ENCODE measurements around the gene MAB21L4. TPM values are rescaled to one million over a fixed set of nuclear protein-coding genes. Genes with fewer than 3 reads are reported as not detected.

The MAB21L4 gene
- total RNA-seq, 1 experiment from 2014 or later = 0.15 TPM

DNA sequence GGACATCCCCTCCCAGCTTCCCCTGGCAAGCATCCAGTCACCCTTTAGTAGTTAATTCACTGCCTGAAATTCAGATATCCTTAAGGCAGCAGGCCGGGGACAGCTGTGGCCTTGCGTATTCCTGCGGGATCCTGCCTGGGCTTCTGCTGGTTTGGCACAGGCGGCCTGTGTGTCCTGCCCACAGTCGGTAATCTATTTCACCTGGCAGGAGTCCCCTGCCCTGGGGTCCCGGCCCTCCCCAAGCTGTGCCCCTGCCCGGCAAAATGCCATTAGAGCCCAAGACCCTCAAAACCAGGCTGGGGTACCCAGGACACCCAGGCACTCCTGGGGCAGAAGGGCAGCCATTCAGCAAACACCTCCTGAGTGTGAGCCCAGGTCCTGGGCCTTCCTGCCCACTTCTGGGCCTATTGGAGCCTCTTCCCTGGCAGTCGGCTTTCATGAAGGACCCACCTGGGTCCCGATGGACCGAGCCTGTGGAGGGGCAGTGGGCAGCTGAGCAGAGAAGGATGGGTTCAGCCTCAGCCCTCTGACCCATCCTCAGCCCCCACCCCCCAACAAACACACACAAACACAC, 21.8 kb upstream of the MAB21L4 start:
- Histone ChIP-seq H3K4me1 (ENCODE audit: insufficient read depth, low read length) (no peaks in the 10 kb centered on the region), H3K56ac (ENCODE audit: insufficient read length, low read depth, low read length) (no peak overlapping the region), H2AFZ (ENCODE audit: low read length) (no peak overlapping the region), H2BK20ac (ENCODE audit: low read depth, low read length, poor library complexity, severe bottlenecking) (no peak overlapping the region), H4K91ac (ENCODE audit: insufficient read length, low read depth, low read length) (no peak overlapping the region), H3K9me3 (ENCODE audit: control insufficient read depth, low read depth, low read length) (no peaks in the 10 kb centered on the region), H2BK120ac (ENCODE audit: low read depth, low read length, poor library complexity, severe bottlenecking) (no peak overlapping the region), H3K18ac (ENCODE audit: insufficient read length, low read depth, low read length) (no peak overlapping the region), H3K14ac (ENCODE audit: insufficient read depth, low read length) (no peak overlapping the region), H4K8ac (replicated peaks; ENCODE audit: insufficient read length, low read depth, low read length) (no peak overlapping the region), H3K9ac (ENCODE audit: extremely low read depth, insufficient read length, low read length) (no peak overlapping the region), H3T11ph (ENCODE audit: low read length) (no peak overlapping the region), H4K5ac (ENCODE audit: insufficient read length, low read depth, low read length) (no peak overlapping the region), H3K79me2 (ENCODE audit: insufficient read depth, low read length) (no peaks in the 10 kb centered on the region), H2AK5ac (ENCODE audit: insufficient read length, low read length) (no peak overlapping the region), H3K4ac (ENCODE audit: low read depth, low read length) (no peak overlapping the region), H4K20me1 (ENCODE audit: control insufficient read depth, insufficient read depth, insufficient read length) (no peaks in the 10 kb centered on the region), H3K23ac (ENCODE audit: insufficient read length, low read depth, low read length) (no peak overlapping the region), H3K27me3 (ENCODE audit: insufficient read depth, low read length) (no peaks in the 10 kb centered on the region), H2BK15ac (ENCODE audit: low read depth, low read length) (no peak overlapping the region), H3K27ac (ENCODE audit: insufficient read length, low read depth, low read length) (no peak overlapping the region), H3K4me2 (ENCODE audit: insufficient read depth, insufficient read length, low read length) (no peak overlapping the region), H3K23me2 (ENCODE audit: insufficient read length, low read depth, low read length, poor library complexity, severe bottlenecking) (no peaks in the 10 kb centered on the region), H2BK5ac (ENCODE audit: insufficient read length, low read length) (no peak overlapping the region), H2BK12ac (ENCODE audit: insufficient read length, low read depth, low read length) (no peak overlapping the region), H3K79me1 (ENCODE audit: insufficient read depth, low read depth, low read length, poor library complexity, severe bottlenecking) (no peaks in the 10 kb centered on the region)
- Mint-ChIP-seq H3K9me3 (no peaks in the 10 kb centered on the region), H3K36me3 (ENCODE audit: insufficient read depth in 1 of 3, low read depth in 3 of 3) (no peaks in the 10 kb centered on the region), H3K4me3 (no peak overlapping the region), H3K27ac (no peak overlapping the region), H3K27me3 (ENCODE audit: low read depth) (peaks cover 12% of the 10 kb centered on the region), H3K4me1 (peaks cover 2 to 6% of the 10 kb centered on the region in 2 experiments; a peak in 2 of 4 replicates)
- TF ChIP-seq, protein P1, sequence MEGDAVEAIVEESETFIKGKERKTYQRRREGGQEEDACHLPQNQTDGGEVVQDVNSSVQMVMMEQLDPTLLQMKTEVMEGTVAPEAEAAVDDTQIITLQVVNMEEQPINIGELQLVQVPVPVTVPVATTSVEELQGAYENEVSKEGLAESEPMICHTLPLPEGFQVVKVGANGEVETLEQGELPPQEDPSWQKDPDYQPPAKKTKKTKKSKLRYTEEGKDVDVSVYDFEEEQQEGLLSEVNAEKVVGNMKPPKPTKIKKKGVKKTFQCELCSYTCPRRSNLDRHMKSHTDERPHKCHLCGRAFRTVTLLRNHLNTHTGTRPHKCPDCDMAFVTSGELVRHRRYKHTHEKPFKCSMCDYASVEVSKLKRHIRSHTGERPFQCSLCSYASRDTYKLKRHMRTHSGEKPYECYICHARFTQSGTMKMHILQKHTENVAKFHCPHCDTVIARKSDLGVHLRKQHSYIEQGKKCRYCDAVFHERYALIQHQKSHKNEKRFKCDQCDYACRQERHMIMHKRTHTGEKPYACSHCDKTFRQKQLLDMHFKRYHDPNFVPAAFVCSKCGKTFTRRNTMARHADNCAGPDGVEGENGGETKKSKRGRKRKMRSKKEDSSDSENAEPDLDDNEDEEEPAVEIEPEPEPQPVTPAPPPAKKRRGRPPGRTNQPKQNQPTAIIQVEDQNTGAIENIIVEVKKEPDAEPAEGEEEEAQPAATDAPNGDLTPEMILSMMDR (conservative IDR thresholded peaks at IDR 0.05) = no peak
- peak; percentile 18 for DNase-seq
- WGBS (ENCODE audit: extremely low coverage, insufficient read length, low lambda C conversion rate) = no CpG with 5 or more reads among the region's 10 CpGs

All from H9 (cell line).